SK-N-MC (cell line): ENCODE measurements around the gene TMTC4.

ENCODE experiments used
- EZH2 ChIP-seq: fragments of 200-600 bp; sonication (generic); IDR thresholded peaks from one replicate; pipeline ENCODE4 v1.6.1; 2017; ENCODE audit warnings: antibody characterized with exemption
- FOXP2 ChIP-seq: optimal IDR thresholded peaks from 2 replicates; pipeline ENCODE3; 2011; ENCODE audit warnings: mild to moderate bottlenecking, moderate library complexity; ENCODE audit not compliant: insufficient read depth; ENCODE audit errors: extremely low read length, control extremely low read depth
- POLR2AphosphoS5 ChIP-seq: IDR thresholded peaks from 2 replicates; pipeline ENCODE4 v1.6.1; 2012; ENCODE audit warnings: mild to moderate bottlenecking, low read depth, low read length, borderline replicate concordance

DNA sequence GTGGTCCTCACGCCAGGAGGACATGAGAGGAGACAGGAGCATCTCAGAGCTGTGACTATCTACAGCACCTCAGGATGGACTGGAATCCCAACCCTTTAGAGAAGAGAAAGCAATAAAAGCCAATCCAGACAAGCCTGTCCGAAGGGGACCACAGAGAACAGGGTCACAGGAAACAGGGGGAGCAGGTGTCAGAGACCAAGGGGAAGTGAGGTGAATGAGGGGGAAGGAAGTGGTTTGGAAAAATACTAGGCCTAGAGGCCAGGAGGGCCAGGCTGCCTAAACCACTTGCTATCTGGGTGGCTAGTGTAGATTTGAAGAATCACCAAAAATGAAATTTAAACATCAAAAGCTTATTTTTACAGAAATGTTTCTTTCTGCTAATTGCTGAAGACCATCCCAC is 16.2 kb downstream of the TMTC4 start:
- TF ChIP-seq POLR2AphosphoS5 (no peak), EZH2 (no peak), FOXP2 (no peak)
